Endodermal cell (in vitro differentiated cells): ENCODE results near the gene STIM1. TPM values are rescaled to one million over a fixed set of nuclear protein-coding genes. Genes with fewer than 3 reads are reported as not detected.

Experiments
- DNase-seq: peaks from one replicate; pipeline ENCODE4 v3.0.0-alpha.2; 2017
- H3K27ac ChIP-seq: 2 replicates; pipeline ENCODE4 v1.5.1; 2013; ENCODE audit warnings: mild to moderate bottlenecking, low read depth, low read length, moderate library complexity
- H3K27me3 ChIP-seq: 2 replicates; pipeline ENCODE4 v1.6.1; 2013; ENCODE audit warnings: mild to moderate bottlenecking, low read length, moderate library complexity; ENCODE audit not compliant: insufficient read depth, control insufficient read depth, poor library complexity, severe bottlenecking
- H3K36me3 ChIP-seq: 2 replicates; pipeline ENCODE4 v1.7.0; 2013; ENCODE audit warnings: mild to moderate bottlenecking, low read length, moderate library complexity; ENCODE audit not compliant: control insufficient read depth, insufficient read depth
- H3K4me1 ChIP-seq: one replicate; pipeline ENCODE4 v1.7.0; 2013; ENCODE audit warnings: low read length; ENCODE audit not compliant: control insufficient read depth, insufficient read depth
- H3K4me3 ChIP-seq: 2 replicates; pipeline ENCODE4 v1.5.1; 2013; ENCODE audit warnings: mild to moderate bottlenecking, low read length, moderate library complexity
- H3K9ac ChIP-seq: 2 replicates; pipeline ENCODE4 v1.6.1; 2013; ENCODE audit warnings: mild to moderate bottlenecking, low read length, moderate library complexity; ENCODE audit not compliant: poor library complexity, severe bottlenecking; ENCODE audit errors: extremely low read depth
- H3K9me3 ChIP-seq: 2 replicates; pipeline ENCODE4 v1.6.1; 2013; ENCODE audit warnings: mild to moderate bottlenecking, low read length, moderate library complexity; ENCODE audit not compliant: control insufficient read depth
- H3K27ac Mint-ChIP-seq: 2 replicates; pipeline ENCODE4 v1.8.0; 2020; ENCODE audit warnings: mixed read lengths
- H3K27me3 Mint-ChIP-seq: 2 replicates; pipeline ENCODE4 v1.8.0; 2021; ENCODE audit warnings: mild to moderate bottlenecking, mixed read lengths; ENCODE audit not compliant: insufficient read depth
- H3K36me3 Mint-ChIP-seq: 2 replicates; pipeline ENCODE4 v1.8.0; 2020; ENCODE audit warnings: low read depth, mixed read lengths
- H3K4me1 Mint-ChIP-seq: 2 replicates; pipeline ENCODE4 v1.8.0; 2020; ENCODE audit warnings: mixed read lengths
- H3K4me3 Mint-ChIP-seq: 2 replicates; pipeline ENCODE4 v1.8.0; 2020; ENCODE audit warnings: mild to moderate bottlenecking, moderate library complexity, mixed read lengths
- H3K9me3 Mint-ChIP-seq: 2 replicates; pipeline ENCODE4 v1.8.0; 2020; ENCODE audit warnings: mild to moderate bottlenecking, mixed read lengths
- CTCF ChIP-seq: fragments of 200-600 bp; sonication (generic); conservative IDR thresholded peaks from 2 replicates; pipeline ENCODE4 v1.5.0; 2021; ENCODE audit warnings: antibody characterized with exemption, mild to moderate bottlenecking
- WGBS, 2 experiments: methylation state at CpG; one replicate each; pipeline versions ENCODE4 v1.1.5 to v1.1.7; 2013; ENCODE audit warnings: missing lambda C conversion rate in 2 of 2, mixed read lengths in 1 of 2; ENCODE audit not compliant: insufficient coverage in 1 of 2, insufficient read length in 1 of 2; 5-methylcytosine and 5-hydroxymethylcytosine counted together
- total RNA-seq, 2 donors: library from RNA; stranded (reverse); fragmentation: NEBNext Ultra II Directional in 1 of 2; extraction: Animal tissue kit (Norgen Biotek cat#: 25700) in 1 of 2; gene quantifications; 2 replicates in 1 of 2; 3 replicates in 1 of 2; pipeline ENCODE4 v1.2.1, GENCODE V29; 2021

The STIM1 gene
- total RNA-seq, 2 donors from 2014 or later, result 20.9 to 27.9 TPM

DNA sequence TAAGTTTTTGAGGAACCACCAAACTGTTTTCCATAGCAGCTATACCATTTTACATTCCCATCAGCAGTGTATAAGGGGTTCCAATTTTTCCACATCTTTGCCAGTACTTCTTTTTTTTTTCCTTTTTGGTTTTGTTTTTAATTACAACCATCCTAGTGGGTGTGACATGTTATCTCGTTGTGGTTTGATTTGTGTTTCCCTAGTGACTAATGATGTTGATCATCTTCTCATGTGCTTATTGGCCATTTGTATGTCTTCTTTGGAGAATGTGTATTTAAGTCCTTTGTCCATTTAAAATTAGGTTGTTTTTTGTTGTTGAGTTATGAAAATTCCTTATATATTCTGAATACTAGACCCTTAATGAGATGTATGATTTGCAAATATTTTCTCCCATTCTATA lies 59.3 kb downstream of the STIM1 start:
- H3K4me1 Mint-ChIP-seq, result no peaks in the 10 kb centered on the region
- no peak for DNase-seq
- Histone ChIP-seq H3K4me3 (no peak overlapping the region), H3K9ac (no peak overlapping the region), H3K27ac (no peak overlapping the region), H3K4me1 (no peaks in the 10 kb centered on the region), H3K27me3 (no peaks in the 10 kb centered on the region), H3K36me3 (no peaks in the 10 kb centered on the region), H3K9me3 (no peaks in the 10 kb centered on the region)
- no peak overlapping the region for H3K4me3 Mint-ChIP-seq
- no peaks in the 10 kb centered on the region for H3K9me3 Mint-ChIP-seq
- 96% methylated on average over 1 of the region's 1 CpG; no CpG with 5 or more reads in 1 of the 2 experiments for WGBS, 2 experiments
- TF ChIP-seq CTCF, result no peak
- no peak overlapping the region for H3K27ac Mint-ChIP-seq
- H3K27me3 Mint-ChIP-seq, result no peaks in the 10 kb centered on the region
- H3K36me3 Mint-ChIP-seq, result no peaks in the 10 kb centered on the region

- Histone ChIP-seq H3K9me3 (no peaks in the 10 kb centered on the region), H3K27me3 (no peaks in the 10 kb centered on the region), H3K27ac (no peak overlapping the region), H3K9ac (no peak overlapping the region), H3K36me3 (no peaks in the 10 kb centered on the region), H3K4me1 (no peaks in the 10 kb centered on the region), H3K4me3 (no peak overlapping the region)
- WGBS, 2 experiments, result 94% methylated on average over 3 of the region's 3 CpGs; no CpG with 5 or more reads in 1 of the 2 experiments
- no peak overlapping the region for H3K4me3 Mint-ChIP-seq
- H3K4me1 Mint-ChIP-seq, result no peaks in the 10 kb centered on the region
- no peak overlapping the region for H3K27ac Mint-ChIP-seq
- H3K27me3 Mint-ChIP-seq, result no peaks in the 10 kb centered on the region
- peaks cover 2% of the 10 kb centered on the region for H3K36me3 Mint-ChIP-seq
- no peaks in the 10 kb centered on the region for H3K9me3 Mint-ChIP-seq
- TF ChIP-seq CTCF, result no peak
- DNase-seq, result no peak
Measured at GRCh38 chr11:3916962-3917361, 61.5 kb downstream of the STIM1 start.

- Mint-ChIP-seq H3K27ac (no peak overlapping the region), H3K4me1 (no peaks in the 10 kb centered on the region), H3K9me3 (peaks cover 5% of the 10 kb centered on the region), H3K4me3 (no peak overlapping the region), H3K27me3 (no peaks in the 10 kb centered on the region), H3K36me3 (peaks cover 2% of the 10 kb centered on the region)
- Histone ChIP-seq H3K27ac (no peak overlapping the region), H3K27me3 (no peaks in the 10 kb centered on the region), H3K9me3 (no peaks in the 10 kb centered on the region), H3K4me3 (no peak overlapping the region), H3K4me1 (no peaks in the 10 kb centered on the region), H3K36me3 (no peaks in the 10 kb centered on the region), H3K9ac (no peak overlapping the region)
- 91 to 95% methylated on average over 2 of the region's 2 CpGs for WGBS, 2 experiments
- TF ChIP-seq CTCF, result no peak
- DNase-seq, result no peak
Measured at GRCh38 chr11:3920148-3920852, 64.8 kb downstream of the STIM1 start.
